ENCODE results near the gene TRIM68.

Gene TRIM68, protein sequence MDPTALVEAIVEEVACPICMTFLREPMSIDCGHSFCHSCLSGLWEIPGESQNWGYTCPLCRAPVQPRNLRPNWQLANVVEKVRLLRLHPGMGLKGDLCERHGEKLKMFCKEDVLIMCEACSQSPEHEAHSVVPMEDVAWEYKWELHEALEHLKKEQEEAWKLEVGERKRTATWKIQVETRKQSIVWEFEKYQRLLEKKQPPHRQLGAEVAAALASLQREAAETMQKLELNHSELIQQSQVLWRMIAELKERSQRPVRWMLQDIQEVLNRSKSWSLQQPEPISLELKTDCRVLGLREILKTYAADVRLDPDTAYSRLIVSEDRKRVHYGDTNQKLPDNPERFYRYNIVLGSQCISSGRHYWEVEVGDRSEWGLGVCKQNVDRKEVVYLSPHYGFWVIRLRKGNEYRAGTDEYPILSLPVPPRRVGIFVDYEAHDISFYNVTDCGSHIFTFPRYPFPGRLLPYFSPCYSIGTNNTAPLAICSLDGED

GRCh38 chr11:4607781-4608666 lies at the start of gene TRIM68:
TSS of gene TRIM68 (minus strand) at chr11:4608231. CDS start at chr11:4605504, 2,727 bp downstream.
- peak within 1 kb of the TSS; percentile 69 for H3K27ac ChIP-seq
- H3K27me3 ChIP-seq (replicated peaks), result no peaks in the 10 kb centered on the region
- peak; percentile 95 for DNase-seq
- H3K36me3 ChIP-seq (replicated peaks), result no peaks in the 10 kb centered on the region
- TF ChIP-seq CTCF (IDR thresholded peaks at IDR 0.05; ENCODE audit: low read depth, low read length, missing control alignments), result peak; percentile 4
- in situ Hi-C loops (cut with HindIII; ENCODE audit: low pct_ligation_motif_present, low sequenced_read_pairs), result no loop called here
- H3K4me3 ChIP-seq (ENCODE audit: low read depth, low read length), result peak within 1 kb of the TSS; percentile 79

- DNase-seq, result no peak
- no peak for TF ChIP-seq CTCF (IDR thresholded peaks at IDR 0.05; ENCODE audit: low read depth, low read length, missing control alignments)
- Histone ChIP-seq H3K27me3 (replicated peaks) (no peaks in the 10 kb centered on the region), H3K4me3 (ENCODE audit: low read depth, low read length) (no peak overlapping the region), H3K27ac (no peak overlapping the region), H3K36me3 (replicated peaks) (no peaks in the 10 kb centered on the region)
- in situ Hi-C loops (cut with HindIII; ENCODE audit: low pct_ligation_motif_present, low sequenced_read_pairs), result no loop called here
Observed at GRCh38 chr11:4654635-4655369, 46.8 kb upstream of the TRIM68 start.

- in situ Hi-C loops (cut with HindIII; ENCODE audit: low pct_ligation_motif_present, low sequenced_read_pairs), result no loop called here
- Histone ChIP-seq H3K4me3 (ENCODE audit: low read depth, low read length) (no peak overlapping the region), H3K27me3 (replicated peaks) (no peaks in the 10 kb centered on the region), H3K36me3 (replicated peaks) (no peaks in the 10 kb centered on the region), H3K27ac (no peak overlapping the region)
- DNase-seq, result no peak
- TF ChIP-seq CTCF (IDR thresholded peaks at IDR 0.05; ENCODE audit: low read depth, low read length, missing control alignments), result no peak
Observed at GRCh38 chr11:4647766-4648165, 39.7 kb upstream of the TRIM68 start.

- no peak for TF ChIP-seq CTCF (IDR thresholded peaks at IDR 0.05; ENCODE audit: low read depth, low read length, missing control alignments)
- Histone ChIP-seq H3K4me3 (ENCODE audit: low read depth, low read length) (no peak overlapping the region), H3K36me3 (replicated peaks) (no peaks in the 10 kb centered on the region), H3K27ac (no peak overlapping the region), H3K27me3 (replicated peaks) (no peaks in the 10 kb centered on the region)
- in situ Hi-C loops (cut with HindIII; ENCODE audit: low pct_ligation_motif_present, low sequenced_read_pairs), result no loop called here
- no peak for DNase-seq
Observed at GRCh38 chr11:4645974-4646373, 37.9 kb upstream of the TRIM68 start.

GRCh38 chr11:4644233-4644632 lies 36.2 kb upstream of the TRIM68 start:
- no peak for TF ChIP-seq CTCF (IDR thresholded peaks at IDR 0.05; ENCODE audit: low read depth, low read length, missing control alignments)
- Histone ChIP-seq H3K27ac (no peak overlapping the region), H3K36me3 (replicated peaks) (no peaks in the 10 kb centered on the region), H3K4me3 (ENCODE audit: low read depth, low read length) (no peak overlapping the region), H3K27me3 (replicated peaks) (no peaks in the 10 kb centered on the region)
- in situ Hi-C loops (cut with HindIII; ENCODE audit: low pct_ligation_motif_present, low sequenced_read_pairs), result no loop called here
- DNase-seq, result no peak
